Measurements from ENCODE around the gene LRP1.

LRP1 gene

GRCh38 chr12:57176139-57176477 is 47.8 kb downstream of the LRP1 start:
- no peak for DNase-seq (ENCODE audit: low read depth)

GRCh38 chr12:57176846-57177245 is 48.6 kb downstream of the LRP1 start:
- no peak for DNase-seq (ENCODE audit: low read depth)

DNA sequence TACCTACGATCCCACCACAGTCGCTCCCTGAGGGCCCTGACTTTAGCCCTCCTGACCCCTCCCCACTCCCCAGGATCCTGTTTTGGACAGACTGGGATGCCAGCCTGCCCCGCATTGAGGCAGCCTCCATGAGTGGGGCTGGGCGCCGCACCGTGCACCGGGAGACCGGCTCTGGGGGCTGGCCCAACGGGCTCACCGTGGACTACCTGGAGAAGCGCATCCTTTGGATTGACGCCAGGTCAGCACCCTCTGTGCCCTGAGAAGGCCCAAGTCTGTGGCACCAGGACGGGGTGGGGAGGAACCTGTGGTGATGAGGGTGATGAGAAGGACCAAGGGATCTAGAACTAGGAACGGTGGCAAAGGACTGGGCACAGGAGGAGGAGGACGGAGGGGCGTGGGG is 49.1 kb downstream of the LRP1 start:
- DNase-seq (ENCODE audit: low read depth), result no peak

- DNase-seq (ENCODE audit: low read depth), result no peak
These were observed 49.9 kb downstream of the LRP1 start for GRCh38 chr12:57178213-57178612.

- DNase-seq (ENCODE audit: low read depth), result no peak
These were observed 51.2 kb downstream of the LRP1 start for GRCh38 chr12:57179331-57180086.

- DNase-seq (ENCODE audit: low read depth), result no peak
These were observed 52.2 kb downstream of the LRP1 start for GRCh38 chr12:57180321-57180989.

DNA sequence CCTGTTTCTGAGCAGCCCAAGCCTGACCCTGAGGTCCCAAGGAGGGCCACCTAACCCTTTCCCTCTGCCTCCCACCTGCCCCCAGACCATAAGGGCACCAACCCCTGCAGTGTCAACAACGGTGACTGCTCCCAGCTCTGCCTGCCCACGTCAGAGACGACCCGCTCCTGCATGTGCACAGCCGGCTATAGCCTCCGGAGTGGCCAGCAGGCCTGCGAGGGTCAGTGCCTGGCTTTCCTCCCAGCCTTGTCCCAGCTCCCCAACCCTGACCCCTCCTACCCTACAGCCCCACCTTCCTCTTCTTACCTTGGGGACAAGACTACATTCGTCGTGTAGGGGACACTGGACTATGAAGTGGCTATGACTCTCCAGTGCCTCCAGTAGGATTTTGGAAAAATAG is 52.8 kb downstream of the LRP1 start:
- DNase-seq (ENCODE audit: low read depth), result no peak

GRCh38 chr12:57181561-57182155 is 53.4 kb downstream of the LRP1 start:
- no peak for DNase-seq (ENCODE audit: low read depth)

DNA sequence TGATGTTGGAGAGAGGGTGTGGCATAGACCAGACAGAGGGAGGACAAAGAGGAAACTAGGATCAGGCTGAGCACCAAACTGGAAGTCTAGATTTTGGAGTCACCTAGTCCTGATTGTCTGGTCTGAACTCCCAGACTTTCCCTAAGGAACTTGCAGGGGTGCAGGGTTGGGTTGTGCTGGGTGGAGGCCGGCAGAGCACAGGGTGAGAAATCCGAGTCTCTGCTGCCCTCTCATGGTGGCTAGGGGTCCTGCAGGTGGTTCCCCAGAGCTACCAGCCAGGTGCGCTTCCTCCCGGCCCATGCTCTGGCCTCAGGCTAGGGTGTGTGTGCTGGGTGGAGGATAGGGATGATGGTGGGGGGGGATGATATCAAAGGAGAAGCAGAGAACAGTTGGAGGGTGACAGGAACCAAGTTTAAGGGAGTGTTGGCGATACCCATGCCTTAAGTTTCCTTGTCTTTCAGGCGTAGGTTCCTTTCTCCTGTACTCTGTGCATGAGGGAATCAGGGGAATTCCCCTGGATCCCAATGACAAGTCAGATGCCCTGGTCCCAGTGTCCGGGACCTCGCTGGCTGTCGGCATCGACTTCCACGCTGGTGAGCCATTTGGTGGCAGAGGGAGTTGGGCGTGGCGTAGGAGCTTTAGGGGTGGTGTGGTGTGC is 54.8 kb downstream of the LRP1 start:
- peak; percentile 73 for DNase-seq (ENCODE audit: low read depth)

DNA sequence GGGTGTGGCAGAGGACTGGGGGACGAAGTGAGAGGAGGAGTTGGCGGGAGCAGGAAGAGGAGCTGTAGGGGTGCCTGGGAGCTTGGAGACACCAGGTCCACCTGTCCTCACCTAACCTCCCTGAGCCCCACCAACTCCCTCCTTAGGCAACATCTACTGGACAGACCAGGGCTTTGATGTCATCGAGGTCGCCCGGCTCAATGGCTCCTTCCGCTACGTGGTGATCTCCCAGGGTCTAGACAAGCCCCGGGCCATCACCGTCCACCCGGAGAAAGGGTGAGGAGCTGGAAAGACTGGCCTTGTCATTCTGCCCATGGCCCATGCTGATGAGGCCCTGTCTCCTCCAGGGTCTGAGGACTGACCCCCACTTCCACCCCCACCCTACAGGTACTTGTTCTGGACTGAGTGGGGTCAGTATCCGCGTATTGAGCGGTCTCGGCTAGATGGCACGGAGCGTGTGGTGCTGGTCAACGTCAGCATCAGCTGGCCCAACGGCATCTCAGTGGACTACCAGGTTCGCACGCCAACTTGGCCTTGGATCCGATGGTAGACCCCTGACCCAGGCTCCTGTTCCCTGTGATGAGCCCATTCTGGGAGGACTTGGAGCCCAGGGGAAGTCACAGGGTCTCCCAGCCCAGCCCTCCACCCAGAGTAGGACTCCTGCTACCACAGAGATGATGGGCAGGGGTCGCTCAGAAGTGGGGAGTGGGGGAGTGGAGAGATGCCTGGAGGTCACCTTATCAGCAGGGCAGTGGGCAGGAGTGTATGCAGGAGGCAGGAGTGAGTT is 55.8 kb downstream of the LRP1 start:
- no peak for DNase-seq (ENCODE audit: low read depth)

DNA sequence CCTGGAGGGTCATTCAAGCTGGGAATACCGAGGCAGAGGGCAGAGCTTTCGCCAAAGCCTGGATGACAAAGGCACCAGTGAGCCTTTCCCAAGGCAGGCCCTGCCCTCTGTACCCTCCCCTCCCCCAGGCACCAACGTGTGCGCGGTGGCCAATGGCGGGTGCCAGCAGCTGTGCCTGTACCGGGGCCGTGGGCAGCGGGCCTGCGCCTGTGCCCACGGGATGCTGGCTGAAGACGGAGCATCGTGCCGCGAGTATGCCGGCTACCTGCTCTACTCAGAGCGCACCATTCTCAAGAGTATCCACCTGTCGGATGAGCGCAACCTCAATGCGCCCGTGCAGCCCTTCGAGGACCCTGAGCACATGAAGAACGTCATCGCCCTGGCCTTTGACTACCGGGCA is 57.1 kb downstream of the LRP1 start:
- no peak for DNase-seq (ENCODE audit: low read depth)

DNA sequence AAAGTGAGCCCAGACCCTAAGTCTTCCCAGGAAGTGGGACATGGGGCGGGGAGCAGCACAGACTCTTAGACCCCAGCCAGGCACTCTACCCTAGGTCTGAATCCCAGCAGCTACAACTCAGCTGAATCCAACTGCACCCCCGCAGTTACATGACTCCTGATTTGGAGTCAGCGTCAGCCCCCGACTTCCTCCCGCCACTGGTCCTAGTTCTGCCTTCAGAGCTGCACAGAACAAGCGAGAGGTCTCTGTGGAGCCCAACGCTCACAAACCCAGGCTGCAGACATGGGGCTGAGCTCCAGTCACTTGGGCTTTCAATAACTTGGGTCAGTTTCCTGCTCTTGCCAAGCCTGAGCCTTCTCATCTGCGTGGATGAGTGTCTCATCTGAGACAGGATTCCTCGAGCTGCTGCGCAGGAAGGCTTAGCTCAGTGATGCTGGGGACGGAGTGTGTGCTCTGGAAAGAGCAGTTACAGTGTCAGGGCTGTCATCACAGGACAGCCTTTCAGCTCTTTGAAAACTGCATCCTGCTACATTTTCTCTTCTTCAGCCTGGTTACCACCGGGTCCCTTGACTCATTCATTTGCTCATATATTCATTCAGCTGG is 57.7 kb downstream of the LRP1 start:
- DNase-seq (ENCODE audit: low read depth), result no peak

DNA sequence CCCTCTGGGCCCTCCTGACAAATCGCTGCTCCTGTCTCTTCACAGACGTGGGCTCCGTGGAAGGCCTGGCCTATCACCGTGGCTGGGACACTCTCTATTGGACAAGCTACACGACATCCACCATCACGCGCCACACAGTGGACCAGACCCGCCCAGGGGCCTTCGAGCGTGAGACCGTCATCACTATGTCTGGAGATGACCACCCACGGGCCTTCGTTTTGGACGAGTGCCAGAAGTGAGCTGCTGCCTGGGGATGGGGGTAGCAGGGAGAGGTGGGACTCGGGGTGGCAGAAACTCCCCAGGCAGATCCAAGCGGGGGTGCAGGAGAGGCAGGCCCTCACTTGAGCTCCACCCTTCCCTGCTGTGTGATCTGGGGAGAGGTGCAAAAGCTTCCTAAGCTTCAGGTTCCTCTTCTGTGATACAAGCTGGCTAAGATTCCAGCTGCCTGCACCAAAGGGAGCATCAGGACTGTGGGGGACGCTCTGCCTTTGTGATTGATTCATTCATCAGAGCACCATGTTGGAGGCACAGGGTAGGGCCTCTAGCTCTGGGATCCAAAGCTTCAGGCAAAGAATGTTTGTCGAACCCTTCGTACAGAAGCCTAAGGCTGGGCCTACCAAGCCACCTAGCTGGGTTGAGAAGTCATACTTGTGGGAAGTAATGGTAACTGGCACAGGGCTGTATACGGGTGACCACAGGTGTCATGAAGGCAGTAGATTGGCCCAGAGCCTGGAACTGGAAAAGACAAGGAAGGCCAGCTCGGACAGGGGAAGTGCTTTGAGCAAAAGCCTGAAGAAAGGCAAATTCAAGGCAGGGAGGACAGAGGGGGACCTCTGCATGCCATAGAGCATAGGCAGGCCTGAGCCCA is 59.2 kb downstream of the LRP1 start:
- DNase-seq (ENCODE audit: low read depth), result no peak

DNA sequence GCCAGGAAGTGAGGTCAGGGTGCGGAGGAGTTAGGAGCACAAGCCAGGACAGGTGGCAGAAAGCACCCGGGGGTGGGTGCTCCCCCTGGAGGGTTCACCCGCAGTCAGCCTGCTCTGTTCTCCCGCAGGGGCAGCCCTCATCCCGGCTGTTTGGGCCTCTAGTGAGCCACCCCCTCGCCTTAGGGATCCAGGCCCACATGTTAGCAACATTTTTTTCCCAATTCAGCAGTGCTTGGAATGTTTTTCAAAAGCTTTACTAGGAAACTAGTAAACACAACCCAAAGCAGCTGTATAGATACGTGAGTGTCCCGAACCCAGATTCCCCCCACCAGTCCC is 59.8 kb downstream of the LRP1 start:
- no peak for DNase-seq (ENCODE audit: low read depth)

DNA sequence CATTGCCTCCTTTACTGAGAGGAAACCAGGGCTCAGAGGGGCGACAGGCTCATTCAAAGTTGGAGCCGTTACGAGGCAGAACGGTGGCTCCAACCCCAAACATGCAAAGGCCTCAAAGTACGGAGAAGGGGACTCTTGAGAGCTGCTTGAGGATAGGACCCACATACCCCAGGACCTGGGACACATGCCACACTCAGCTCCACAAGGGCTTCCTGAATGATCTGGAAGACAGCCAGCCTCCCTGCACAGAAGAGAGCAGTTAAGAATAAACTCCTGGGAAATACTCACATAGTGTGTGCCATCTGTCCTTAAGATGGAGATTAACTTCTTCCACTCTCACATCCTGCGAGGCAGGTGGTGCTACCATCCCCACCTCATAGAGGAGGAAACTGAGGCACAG is 61.8 kb downstream of the LRP1 start:
- DNase-seq (ENCODE audit: low read depth), result no peak

- no peak for DNase-seq (ENCODE audit: low read depth)
These were observed 62.5 kb downstream of the LRP1 start for GRCh38 chr12:57190821-57191220.

DNA sequence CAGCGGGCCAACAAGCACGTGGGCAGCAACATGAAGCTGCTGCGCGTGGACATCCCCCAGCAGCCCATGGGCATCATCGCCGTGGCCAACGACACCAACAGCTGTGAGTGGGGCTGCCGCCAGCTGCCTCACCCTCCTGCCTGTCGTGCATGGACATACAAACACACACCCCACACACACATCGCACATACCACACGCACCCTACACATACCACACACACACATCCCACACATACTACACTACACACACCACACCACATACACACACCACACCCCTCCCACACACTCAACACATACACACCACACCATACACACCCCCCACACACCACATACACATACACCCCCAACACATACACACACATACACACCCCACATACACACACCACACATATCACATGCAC is 63.1 kb downstream of the LRP1 start:
- no peak for DNase-seq (ENCODE audit: low read depth)

GRCh38 chr12:57192920-57193319 is 64.6 kb downstream of the LRP1 start:
- DNase-seq (ENCODE audit: low read depth), result no peak

GRCh38 chr12:57193706-57194245 is 65.5 kb downstream of the LRP1 start:
- DNase-seq (ENCODE audit: low read depth), result no peak

GRCh38 chr12:57194253-57194652 is 66.0 kb downstream of the LRP1 start:
- DNase-seq (ENCODE audit: low read depth), result no peak

GRCh38 chr12:57195186-57195585 is 66.9 kb downstream of the LRP1 start:
- DNase-seq (ENCODE audit: low read depth), result no peak
